ENCODE measurements around the gene ENTPD7.

ENTPD7 gene

GRCh38 chr10:99647601-99648151 is 11.6 kb upstream of the ENTPD7 start:
- Histone ChIP-seq H3K27ac (ENCODE audit: insufficient read depth, low read depth, low read length, poor library complexity, severe bottlenecking) (no peak overlapping the region), H3K36me3 (ENCODE audit: control insufficient read depth, insufficient read depth, low read length) (no peaks in the 10 kb centered on the region), H3K4me3 (ENCODE audit: insufficient read depth, low read depth, low read length) (no peak overlapping the region), H3K4me1 (ENCODE audit: control insufficient read depth, insufficient read depth, low read length) (no peaks in the 10 kb centered on the region), H3K9me3 (ENCODE audit: control insufficient read depth, low read length) (no peaks in the 10 kb centered on the region), H3K27me3 (ENCODE audit: control insufficient read depth, insufficient read depth, low read length, poor library complexity, severe bottlenecking) (peaks cover 4% of the 10 kb centered on the region)
- 83 to 92% methylated on average over 2 of the region's 2 CpGs for WGBS, 2 experiments

GRCh38 chr10:99648717-99649116 is 10.6 kb upstream of the ENTPD7 start:
- no peaks in the 10 kb centered on the region for H3K9me3 ChIP-seq (ENCODE audit: control insufficient read depth, low read length)
- no peak overlapping the region for H3K27ac ChIP-seq (ENCODE audit: insufficient read depth, low read depth, low read length, poor library complexity, severe bottlenecking)
- H3K4me3 ChIP-seq (ENCODE audit: insufficient read depth, low read depth, low read length), result no peak overlapping the region
- H3K36me3 ChIP-seq (ENCODE audit: control insufficient read depth, insufficient read depth, low read length), result no peaks in the 10 kb centered on the region
- H3K4me1 ChIP-seq (ENCODE audit: control insufficient read depth, insufficient read depth, low read length), result no peaks in the 10 kb centered on the region
- 0% methylated on average over 1 of the region's 1 CpG for WGBS, 2 experiments
- peaks cover 4% of the 10 kb centered on the region for H3K27me3 ChIP-seq (ENCODE audit: control insufficient read depth, insufficient read depth, low read length, poor library complexity, severe bottlenecking)

- Histone ChIP-seq H3K4me1 (ENCODE audit: control insufficient read depth, insufficient read depth, low read length) (no peaks in the 10 kb centered on the region), H3K27me3 (ENCODE audit: control insufficient read depth, insufficient read depth, low read length, poor library complexity, severe bottlenecking) (peaks cover 24% of the 10 kb centered on the region), H3K4me3 (ENCODE audit: insufficient read depth, low read depth, low read length) (no peak overlapping the region), H3K36me3 (ENCODE audit: control insufficient read depth, insufficient read depth, low read length) (no peaks in the 10 kb centered on the region), H3K27ac (ENCODE audit: insufficient read depth, low read depth, low read length, poor library complexity, severe bottlenecking) (no peak overlapping the region), H3K9me3 (ENCODE audit: control insufficient read depth, low read length) (no peaks in the 10 kb centered on the region)
- WGBS, 2 experiments, result 88 to 94% methylated on average over 3 to 4 of the region's 4 CpGs
Measured at GRCh38 chr10:99652800-99653390, 6.4 kb upstream of the ENTPD7 start.

GRCh38 chr10:99654390-99655175 is 4.7 kb upstream of the ENTPD7 start:
- Histone ChIP-seq H3K4me3 (ENCODE audit: insufficient read depth, low read depth, low read length) (no peak overlapping the region), H3K27me3 (ENCODE audit: control insufficient read depth, insufficient read depth, low read length, poor library complexity, severe bottlenecking) (peaks cover 33% of the 10 kb centered on the region), H3K9me3 (ENCODE audit: control insufficient read depth, low read length) (no peaks in the 10 kb centered on the region), H3K27ac (ENCODE audit: insufficient read depth, low read depth, low read length, poor library complexity, severe bottlenecking) (no peak overlapping the region), H3K4me1 (ENCODE audit: control insufficient read depth, insufficient read depth, low read length) (no peaks in the 10 kb centered on the region), H3K36me3 (ENCODE audit: control insufficient read depth, insufficient read depth, low read length) (no peaks in the 10 kb centered on the region)
- 88 to 93% methylated on average over 9 of the region's 9 CpGs for WGBS, 2 experiments

DNA sequence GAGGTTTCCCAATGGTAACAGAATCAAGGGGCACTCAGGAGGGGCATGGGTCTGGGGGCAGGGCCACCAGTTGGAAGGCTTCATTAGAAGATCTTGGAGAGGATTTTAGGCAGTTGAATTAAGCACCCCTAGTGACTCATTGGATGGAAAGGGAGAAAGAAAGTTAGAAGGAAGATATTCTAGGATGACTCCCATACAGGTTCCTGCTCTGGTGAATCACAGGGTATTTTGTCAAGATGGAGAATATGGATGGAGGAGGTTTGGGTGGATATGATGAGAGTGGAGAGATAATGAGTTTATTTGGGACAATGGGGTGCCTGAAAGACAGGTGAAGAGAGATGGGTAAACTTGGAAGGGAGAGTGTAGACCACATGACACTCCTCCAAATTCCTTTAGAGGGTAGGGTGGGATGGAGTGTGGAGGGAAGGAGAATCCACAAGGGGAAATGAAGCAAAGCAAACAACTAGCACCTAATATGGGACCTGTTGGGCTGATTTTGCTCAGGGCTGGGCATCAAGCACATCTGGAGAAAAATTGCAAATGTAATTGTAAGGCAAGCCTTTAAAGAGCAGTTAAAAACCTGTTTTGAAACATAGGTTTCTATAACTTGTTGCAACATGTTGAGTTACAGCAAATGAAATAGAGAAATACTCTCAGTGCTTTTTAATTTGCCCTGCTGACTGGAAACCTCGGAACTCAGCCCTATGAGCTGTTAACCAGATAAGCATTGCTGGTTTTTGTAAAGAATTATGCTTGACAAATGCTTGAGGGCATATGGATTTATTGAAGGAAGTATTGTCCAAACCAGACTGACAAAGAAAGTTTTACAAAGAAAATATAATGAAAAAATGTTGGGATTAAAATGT is 2.9 kb upstream of the ENTPD7 start:
- H3K36me3 ChIP-seq (ENCODE audit: control insufficient read depth, insufficient read depth, low read length), result no peaks in the 10 kb centered on the region
- H3K27me3 ChIP-seq (ENCODE audit: control insufficient read depth, insufficient read depth, low read length, poor library complexity, severe bottlenecking), result peaks cover 33% of the 10 kb centered on the region
- 0% methylated on average over 1 of the region's 1 CpG for WGBS, 2 experiments
- no peaks in the 10 kb centered on the region for H3K9me3 ChIP-seq (ENCODE audit: control insufficient read depth, low read length)
- H3K4me3 ChIP-seq (ENCODE audit: insufficient read depth, low read depth, low read length), result no peak overlapping the region
- no peak overlapping the region for H3K27ac ChIP-seq (ENCODE audit: insufficient read depth, low read depth, low read length, poor library complexity, severe bottlenecking)
- H3K4me1 ChIP-seq (ENCODE audit: control insufficient read depth, insufficient read depth, low read length), result no peaks in the 10 kb centered on the region

DNA sequence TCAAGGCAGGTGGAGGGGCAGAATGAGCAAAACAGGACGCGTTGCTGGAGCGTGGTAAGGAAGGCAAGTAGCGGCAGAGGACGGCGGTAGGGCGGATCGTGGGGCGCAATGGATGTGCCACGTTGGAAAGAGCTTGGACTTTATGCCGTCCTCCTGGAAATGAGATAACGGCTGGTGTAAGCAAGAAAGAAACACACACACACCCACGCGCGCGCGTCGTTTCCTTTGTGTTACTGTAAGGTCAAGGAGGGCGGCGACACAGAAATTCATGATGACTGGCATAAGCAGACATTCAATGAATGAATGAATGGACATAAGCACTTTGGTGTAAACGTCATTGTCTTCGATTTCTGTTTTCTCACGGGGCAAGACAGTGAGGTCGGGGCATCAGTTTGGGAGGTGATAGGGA is 683 bp upstream of the ENTPD7 start:
- H3K9me3 ChIP-seq (ENCODE audit: control insufficient read depth, low read length), result no peaks in the 10 kb centered on the region
- H3K27me3 ChIP-seq (ENCODE audit: control insufficient read depth, insufficient read depth, low read length, poor library complexity, severe bottlenecking), result peaks cover 33% of the 10 kb centered on the region
- no peak overlapping the region for H3K27ac ChIP-seq (ENCODE audit: insufficient read depth, low read depth, low read length, poor library complexity, severe bottlenecking)
- 7% methylated on average over 24 of the region's 24 CpGs for WGBS, 2 experiments
- H3K36me3 ChIP-seq (ENCODE audit: control insufficient read depth, insufficient read depth, low read length), result no peaks in the 10 kb centered on the region
- no peaks in the 10 kb centered on the region for H3K4me1 ChIP-seq (ENCODE audit: control insufficient read depth, insufficient read depth, low read length)
- peak overlapping the region; percentile 96 for H3K4me3 ChIP-seq (ENCODE audit: insufficient read depth, low read depth, low read length)

- Histone ChIP-seq H3K36me3 (ENCODE audit: control insufficient read depth, insufficient read depth, low read length) (no peaks in the 10 kb centered on the region), H3K27ac (ENCODE audit: insufficient read depth, low read depth, low read length, poor library complexity, severe bottlenecking) (no peak overlapping the region), H3K27me3 (ENCODE audit: control insufficient read depth, insufficient read depth, low read length, poor library complexity, severe bottlenecking) (peaks cover 33% of the 10 kb centered on the region), H3K4me3 (ENCODE audit: insufficient read depth, low read depth, low read length) (peak overlapping the region; percentile 96), H3K9me3 (ENCODE audit: control insufficient read depth, low read length) (no peaks in the 10 kb centered on the region), H3K4me1 (ENCODE audit: control insufficient read depth, insufficient read depth, low read length) (no peaks in the 10 kb centered on the region)
- WGBS, 2 experiments, result 21% methylated on average over 9 of the region's 10 CpGs
Measured at GRCh38 chr10:99659868-99660366, 608 bp downstream of the ENTPD7 start.

DNA sequence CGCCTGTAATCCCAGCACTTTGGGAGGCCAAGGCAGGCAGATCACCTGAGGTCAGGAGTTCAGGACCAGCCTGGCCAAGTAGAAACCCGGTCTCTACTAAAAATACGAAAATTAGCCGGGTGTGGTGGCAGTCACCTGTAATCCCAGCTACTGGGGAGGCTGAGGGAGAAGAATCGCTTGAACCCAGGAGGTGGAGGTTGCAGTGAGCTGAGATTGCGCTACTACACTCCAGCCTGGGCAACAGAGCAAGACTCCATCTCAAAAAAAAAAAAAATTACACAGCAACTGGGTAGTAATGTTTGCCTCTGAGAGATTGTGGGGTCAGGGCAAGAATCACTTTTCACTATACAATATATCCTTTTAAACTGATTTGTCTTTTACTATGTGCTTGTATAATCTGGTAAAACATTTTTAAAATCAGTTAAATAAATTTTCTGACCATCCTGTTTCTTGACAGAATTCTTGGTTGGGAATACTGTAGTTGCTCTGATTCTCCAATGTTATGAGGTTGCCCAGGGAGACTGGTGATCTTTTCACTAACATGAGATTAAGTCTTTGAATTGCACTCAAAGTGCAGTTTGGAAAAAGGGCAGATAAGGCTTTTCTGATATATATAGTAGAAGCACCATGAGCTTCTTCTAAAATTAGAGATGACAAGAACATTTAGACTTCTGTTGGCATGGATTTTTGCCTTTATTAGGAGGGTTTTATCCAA is 1.5 kb downstream of the ENTPD7 start:
- 86 to 87% methylated on average over 6 of the region's 6 CpGs for WGBS, 2 experiments
- H3K4me3 ChIP-seq (ENCODE audit: insufficient read depth, low read depth, low read length), result no peak overlapping the region
- H3K9me3 ChIP-seq (ENCODE audit: control insufficient read depth, low read length), result no peaks in the 10 kb centered on the region
- H3K27me3 ChIP-seq (ENCODE audit: control insufficient read depth, insufficient read depth, low read length, poor library complexity, severe bottlenecking), result peaks cover 31% of the 10 kb centered on the region
- no peaks in the 10 kb centered on the region for H3K4me1 ChIP-seq (ENCODE audit: control insufficient read depth, insufficient read depth, low read length)
- H3K36me3 ChIP-seq (ENCODE audit: control insufficient read depth, insufficient read depth, low read length), result no peaks in the 10 kb centered on the region
- H3K27ac ChIP-seq (ENCODE audit: insufficient read depth, low read depth, low read length, poor library complexity, severe bottlenecking), result no peak overlapping the region

DNA sequence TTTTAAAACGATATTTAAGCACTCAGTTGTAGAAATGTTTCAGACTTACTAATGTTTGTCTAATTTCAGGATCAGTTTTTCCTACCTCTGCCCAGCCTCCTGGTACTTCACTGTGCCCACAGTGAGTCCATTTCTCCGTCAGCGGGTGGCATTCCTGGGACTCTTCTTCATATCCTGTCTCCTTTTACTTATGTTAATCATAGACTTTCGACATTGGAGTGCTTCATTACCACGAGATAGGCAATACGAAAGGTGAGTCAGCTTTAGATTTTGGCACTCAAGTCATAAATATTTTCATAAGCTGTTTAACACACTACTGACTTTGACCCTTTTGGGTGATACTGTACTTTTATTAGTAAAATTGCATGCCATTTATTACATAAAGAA is 2.1 kb downstream of the ENTPD7 start:
- no peak overlapping the region for H3K4me3 ChIP-seq (ENCODE audit: insufficient read depth, low read depth, low read length)
- no peaks in the 10 kb centered on the region for H3K9me3 ChIP-seq (ENCODE audit: control insufficient read depth, low read length)
- WGBS, 2 experiments, result 91 to 93% methylated on average over 5 to 6 of the region's 6 CpGs
- H3K4me1 ChIP-seq (ENCODE audit: control insufficient read depth, insufficient read depth, low read length), result no peaks in the 10 kb centered on the region
- no peak overlapping the region for H3K27ac ChIP-seq (ENCODE audit: insufficient read depth, low read depth, low read length, poor library complexity, severe bottlenecking)
- no peaks in the 10 kb centered on the region for H3K36me3 ChIP-seq (ENCODE audit: control insufficient read depth, insufficient read depth, low read length)
- peaks cover 26% of the 10 kb centered on the region for H3K27me3 ChIP-seq (ENCODE audit: control insufficient read depth, insufficient read depth, low read length, poor library complexity, severe bottlenecking)
